Daoy (cell line): ENCODE data around the gene FSTL5. TPM values are rescaled to one million over a fixed set of nuclear protein-coding genes. Genes with fewer than 3 reads are reported as not detected.
A peak's percentile ranks its signal among the peaks of the same experiment; 100 is the strongest.
"Not testable (repeated sequence)": the region's sequence is repeated elsewhere in the genome, so short reads cannot be mapped to it uniquely, and the experiment has no call there.

Experiments
- DNase-seq: peaks from one replicate; pipeline ENCODE4 v3.0.0-alpha.2; 2015; ENCODE audit warnings: low read depth
- total RNA-seq: library from RNA; depleted of rRNA; stranded (reverse); fragments of >200 nt; shearing (Covaris generic); gene quantifications from 2 replicates; pipeline ENCODE4 v1.2.3, GENCODE V29; 2014; rRNA removed

FSTL5 gene
- total RNA-seq, result 0.06 TPM in 1 of 2 replicates, not detected in the other

DNA sequence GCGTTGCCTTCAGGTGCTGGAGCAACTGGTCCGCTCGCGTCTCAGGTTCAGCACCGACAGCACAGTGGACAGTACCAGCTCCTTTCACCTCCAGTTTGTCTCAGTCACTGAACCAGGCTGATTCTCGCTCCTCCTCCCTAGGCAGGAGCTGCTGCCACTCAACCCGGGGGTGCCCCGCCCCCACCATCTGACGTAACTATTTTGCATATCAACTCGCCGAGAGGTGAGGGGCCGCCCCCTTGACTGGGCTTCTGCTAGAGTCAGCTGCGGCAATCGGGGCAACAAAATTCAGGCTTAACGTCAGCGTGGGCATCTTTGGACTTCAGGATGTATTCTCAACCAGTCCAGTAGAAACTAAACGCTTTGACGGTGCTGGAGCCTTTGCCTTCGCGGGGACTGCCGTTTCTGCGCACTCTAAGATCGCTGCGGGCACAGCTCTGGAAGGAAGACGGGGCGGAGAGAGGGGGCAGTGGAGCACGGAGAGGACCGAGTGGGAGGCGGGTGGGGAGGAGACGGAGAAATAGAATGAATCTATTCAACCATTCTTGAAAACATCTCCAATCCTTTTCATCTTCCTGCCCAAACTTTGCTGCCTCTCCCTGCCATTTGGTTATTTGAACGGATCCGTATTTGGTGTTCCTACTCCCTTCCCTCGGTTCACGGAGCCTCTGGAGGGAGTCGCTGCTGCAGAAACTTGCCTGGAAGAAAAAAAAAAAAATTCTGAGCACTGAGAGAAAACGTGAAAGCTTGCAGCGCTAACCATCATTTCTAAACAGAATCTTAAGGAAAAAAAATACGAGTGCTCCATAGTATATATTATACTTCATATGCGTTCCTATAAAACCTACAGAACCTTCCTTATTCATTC, at the start of gene FSTL5:
TSS of gene FSTL5 (minus strand) at position 109 of the 868 bp plus-strand sequence. CDS start 52,604 bp downstream, outside the sequence.
- peak; percentile 59 for DNase-seq

DNA sequence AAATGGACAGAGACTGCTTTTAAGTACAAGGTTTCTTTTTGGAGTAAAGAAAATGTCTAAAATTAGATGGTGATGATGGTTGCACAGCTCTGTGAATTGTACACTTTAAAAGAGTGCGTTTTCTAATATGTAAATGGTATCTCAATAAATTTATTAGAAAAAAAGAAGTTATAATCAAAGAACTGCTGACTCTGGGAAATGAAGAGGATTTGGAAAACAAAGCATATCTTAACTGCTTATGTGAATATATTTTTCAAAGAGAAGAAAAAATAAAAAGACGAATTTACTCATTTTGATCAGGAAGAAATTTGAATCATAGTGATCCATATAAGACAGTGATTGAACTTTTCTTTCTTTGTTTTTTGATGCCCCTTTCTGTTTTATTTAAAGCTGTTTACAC, 45.9 kb upstream of the FSTL5 start:
- no peak for DNase-seq

DNA sequence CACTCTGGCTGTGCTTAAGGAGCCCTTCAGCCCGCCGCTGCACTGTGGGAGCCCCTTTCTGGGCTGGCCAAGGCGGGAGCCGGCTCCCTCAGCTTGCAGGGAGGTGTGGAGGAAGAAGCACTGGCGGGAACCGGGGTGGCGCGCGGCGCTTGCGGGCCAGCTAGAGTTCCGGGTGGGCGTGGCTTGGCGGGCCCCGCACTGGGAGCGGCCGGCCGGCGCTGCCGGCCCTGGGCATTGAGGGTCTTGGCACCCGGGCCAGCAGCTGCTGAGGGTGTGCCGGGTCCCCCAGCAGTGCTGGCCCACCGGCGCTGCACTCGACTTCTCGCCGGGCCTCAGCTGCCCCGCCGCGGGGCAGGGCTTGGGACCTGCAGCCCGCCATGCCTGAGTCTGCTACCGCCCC, 39.7 kb upstream of the FSTL5 start:
- DNase-seq, result not testable (repeated sequence)

DNA sequence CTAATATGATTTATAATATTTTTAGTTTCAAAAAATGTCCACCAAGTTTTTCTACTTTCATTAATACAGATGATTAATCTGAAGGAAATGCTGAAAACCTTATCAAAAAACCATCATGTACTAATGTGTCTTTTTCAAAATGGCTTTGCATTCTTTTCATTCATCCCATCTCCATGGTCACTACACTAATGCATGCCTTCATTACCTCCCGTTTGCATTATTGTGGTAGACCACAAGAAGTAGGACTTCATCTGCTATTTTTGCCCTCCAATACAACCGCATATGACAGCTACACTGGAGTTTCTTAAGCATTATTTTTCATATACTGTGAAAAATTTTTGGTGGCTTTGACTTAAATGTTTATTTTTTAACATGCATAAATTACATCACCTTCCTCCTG, 37.9 kb upstream of the FSTL5 start:
- peak; percentile 5 for DNase-seq

DNA sequence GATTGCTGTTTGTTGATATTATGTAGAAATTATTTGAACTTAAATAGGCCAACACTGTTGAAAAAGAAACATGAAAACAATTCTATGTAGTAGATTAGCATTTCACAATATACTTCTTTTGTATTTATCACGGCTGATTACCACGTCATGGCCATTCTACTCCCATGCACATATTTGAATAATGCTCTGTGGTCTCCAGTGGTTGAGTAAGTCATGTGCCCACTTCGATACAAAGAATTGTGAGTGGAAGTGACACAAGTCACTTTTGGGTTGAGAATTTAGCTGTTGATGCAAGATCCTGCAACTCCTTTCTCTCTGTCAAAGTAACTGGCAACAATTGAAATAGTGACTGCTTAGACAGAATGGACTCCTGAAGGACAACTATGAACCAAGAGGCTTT, 6.7 kb upstream of the FSTL5 start:
- DNase-seq, result no peak

DNA sequence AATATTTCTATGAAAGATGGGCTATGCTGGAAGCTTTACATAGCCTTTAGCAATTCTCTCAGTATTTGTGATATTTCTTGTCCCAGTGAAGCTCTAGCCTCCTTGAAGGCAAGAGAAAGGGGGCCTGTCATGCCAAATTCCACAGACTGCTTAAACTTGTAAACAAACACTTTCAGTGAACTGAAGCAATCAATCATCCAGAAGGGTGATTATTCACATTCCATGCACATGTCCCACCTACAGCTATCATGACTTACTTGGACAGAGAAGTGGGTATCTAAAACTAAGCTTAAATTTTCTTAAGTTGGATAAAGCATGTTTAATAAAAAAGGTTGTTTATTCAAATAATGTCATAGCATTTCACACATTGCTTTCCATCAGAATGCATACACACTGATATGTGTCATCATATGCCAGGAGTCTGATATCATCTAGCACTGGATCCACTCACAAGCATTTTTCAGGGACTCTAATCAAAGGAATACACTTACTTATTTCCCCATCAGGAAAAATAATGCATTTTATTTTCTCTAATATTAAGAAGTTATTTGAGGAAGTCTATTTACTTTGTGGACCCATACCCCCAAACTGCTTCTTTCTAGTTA, 1.2 kb upstream of the FSTL5 start:
- DNase-seq, result no peak

DNA sequence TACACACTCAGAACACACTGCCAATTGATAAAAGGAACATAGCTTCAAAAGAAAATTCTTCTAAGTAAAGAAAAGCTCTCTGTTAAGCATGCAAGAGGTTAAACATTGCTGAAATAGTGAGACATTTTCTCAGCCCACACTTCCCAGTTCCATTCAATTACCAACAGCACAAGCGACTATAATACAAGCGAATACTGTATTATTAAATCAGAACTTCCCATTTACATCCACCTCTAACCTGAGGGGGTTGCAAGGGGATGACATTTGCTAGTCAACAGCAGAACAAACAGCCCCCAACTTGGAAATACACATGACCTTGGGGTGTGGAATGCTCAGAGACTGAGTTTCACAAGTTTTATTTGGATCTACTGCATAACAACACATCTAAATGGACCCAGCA, 1.1 kb downstream of the FSTL5 start:
- no peak for DNase-seq

DNA sequence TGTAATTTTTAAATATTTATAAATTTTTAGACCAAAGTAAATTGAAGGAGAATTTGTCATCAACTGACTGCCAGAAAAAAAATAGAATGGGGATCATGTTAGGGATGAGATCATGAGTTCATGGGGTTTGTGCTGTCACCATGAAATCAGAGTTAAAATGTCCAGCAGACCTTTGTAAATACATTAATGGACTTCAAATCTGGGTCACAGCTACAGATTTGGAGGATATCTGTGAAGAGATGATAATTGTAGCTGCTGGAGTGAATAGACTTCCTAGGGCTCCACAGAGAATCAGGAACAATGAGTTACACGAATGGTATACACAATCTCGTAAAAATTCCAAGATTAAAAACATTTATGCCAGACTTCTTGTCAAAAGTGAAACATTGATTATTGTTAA, 6.6 kb downstream of the FSTL5 start:
- no peak for DNase-seq

DNA sequence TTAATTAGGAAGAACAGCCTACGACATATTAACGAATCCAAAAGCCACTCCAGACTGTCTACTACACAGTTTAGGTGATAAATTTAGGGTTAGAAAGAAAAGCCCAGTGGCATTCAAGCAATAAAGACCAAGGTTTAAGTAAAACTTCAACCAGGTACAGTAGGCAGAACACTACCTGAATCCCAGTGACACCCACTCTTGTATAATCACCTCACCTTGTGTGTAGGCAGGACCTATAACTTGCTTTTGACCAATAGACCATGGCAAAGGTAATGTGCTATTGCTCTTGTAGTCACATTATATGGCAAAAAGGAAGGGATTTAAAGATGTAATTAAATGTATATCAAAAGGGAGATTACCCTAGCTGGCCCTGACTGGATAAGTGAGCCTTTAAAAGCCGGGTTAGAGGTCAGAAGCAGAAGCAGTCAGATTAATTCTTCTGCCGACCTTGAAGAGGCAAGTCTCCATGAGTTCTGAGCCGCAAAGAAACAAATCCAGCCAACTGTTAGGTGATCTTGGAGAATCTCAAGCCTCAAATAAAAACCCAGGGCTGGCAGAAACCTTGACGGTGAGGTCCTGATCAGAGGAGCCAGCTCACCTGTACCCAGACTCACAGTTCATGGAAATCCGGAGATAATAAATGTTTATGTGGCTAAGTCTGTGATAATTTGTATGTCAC, 8.8 kb downstream of the FSTL5 start:
- no peak for DNase-seq

DNA sequence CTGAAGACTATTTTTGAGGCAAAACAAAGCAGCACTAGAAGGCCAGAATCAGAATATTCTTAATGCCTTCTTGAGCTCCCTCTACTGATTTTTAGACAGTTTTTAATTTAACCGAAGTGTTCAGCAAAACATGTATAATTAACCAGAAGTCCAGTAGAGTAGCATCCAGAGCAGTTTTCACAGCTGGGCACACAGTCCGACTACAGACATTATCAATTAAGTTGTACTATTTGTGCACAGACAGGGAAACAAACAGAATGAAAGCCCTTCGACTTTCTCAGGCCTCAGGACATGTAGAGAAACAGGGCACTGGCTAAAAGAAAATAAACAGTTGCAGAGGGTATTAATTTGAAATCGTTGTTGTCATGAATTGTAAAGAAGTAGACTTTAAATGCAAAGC, 11.9 kb downstream of the FSTL5 start:
- no peak for DNase-seq

DNA sequence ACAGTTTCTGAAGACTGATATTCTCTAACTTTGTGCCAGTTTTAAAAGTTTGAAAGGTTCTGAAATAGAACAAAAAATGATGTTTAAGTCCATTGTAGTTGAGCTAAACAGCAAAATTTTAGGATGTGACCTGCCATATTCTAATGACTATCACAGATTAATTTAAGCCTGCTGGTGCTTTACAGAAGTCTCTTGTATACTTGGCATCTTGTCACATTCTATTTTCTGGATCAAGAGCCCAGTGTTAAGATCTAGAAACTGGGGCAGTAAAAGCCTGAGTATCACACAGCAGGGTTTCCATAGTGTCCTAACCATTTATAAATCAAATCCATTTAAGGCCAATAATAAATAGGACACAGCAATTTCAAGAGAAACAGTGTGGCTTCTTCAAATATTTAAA, 12.4 kb downstream of the FSTL5 start:
- no peak for DNase-seq

DNA sequence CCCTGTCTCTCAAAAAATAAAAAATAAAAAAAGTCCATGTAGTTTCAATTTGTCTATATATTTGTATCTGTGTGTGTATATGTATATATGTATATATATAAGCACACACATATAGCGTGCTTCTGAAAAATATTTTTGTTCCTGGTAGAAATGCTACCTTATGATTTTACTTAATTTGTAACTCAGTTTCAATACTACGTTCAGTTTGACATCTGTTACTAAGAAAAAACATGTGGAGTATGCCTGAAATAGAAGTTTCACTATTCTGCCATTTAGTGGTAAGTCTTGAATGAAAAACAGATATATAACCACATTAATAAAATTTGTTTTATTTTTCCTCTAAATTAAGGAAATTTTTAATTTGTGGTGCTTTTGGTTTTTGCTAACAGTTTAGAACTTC, 14.2 kb downstream of the FSTL5 start:
- no peak for DNase-seq

DNA sequence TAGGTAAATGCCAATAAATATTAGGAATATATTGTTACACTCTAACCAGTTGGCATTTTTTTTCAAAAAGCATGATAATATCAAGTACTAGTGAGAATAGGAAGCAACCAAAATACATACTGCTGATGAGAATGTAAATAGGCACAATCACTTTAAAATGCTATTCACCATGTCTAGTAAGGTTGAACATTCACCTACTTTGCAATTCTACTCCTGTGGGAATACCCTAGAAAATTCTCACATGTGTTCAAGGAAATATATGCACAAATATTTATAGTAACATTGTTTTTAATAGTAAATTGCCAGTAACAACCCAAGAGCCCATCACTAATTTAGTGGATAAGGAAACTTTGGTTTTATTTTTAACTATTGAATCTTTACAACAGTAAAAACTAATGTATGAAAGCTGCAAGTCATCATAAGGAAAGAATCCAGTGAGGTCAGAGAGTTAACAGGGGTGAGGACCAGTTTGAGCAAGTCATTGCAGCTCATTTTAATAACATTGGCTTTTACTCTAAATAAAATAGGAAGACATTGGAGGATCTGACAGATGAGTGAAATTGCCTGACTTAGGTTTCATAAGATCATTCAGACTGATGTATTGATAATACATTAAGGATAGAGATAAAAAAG, 23.6 kb downstream of the FSTL5 start:
- DNase-seq, result no peak

DNA sequence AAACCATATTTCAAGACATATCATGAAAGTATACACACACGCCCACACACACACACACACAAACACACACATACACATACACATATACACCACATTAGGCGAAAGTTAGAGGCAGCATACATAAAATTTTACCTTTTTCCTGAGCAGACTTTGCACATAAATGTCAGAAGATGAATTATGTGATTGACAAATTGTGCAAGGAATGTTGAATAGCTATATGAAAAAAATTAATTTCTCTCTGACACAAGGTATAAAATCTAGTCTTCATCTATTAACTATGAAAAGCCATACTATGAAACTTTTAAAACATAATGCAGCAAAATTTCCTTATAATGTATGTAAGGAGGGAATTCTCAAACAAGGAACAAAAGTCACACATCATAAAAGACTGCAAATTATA, 24.4 kb downstream of the FSTL5 start:
- no peak for DNase-seq

DNA sequence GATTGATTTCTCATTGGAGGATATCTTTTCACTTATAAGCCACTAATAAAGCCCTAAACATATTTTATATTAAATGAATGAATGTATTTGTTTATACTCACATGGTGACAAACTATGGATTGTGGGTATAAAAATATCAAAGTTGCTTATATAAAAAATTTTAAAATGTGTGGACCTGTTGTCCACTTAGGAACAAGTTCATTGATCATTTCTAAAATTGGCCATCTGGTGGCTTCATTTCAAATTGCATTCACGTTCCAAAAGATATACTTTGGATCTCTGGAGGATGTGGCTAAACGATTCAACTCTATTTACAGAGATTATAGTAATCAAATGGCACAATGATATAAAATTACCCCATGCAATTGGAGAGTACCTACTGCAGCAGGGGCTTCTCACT, 32.5 kb downstream of the FSTL5 start:
- DNase-seq, result no peak

DNA sequence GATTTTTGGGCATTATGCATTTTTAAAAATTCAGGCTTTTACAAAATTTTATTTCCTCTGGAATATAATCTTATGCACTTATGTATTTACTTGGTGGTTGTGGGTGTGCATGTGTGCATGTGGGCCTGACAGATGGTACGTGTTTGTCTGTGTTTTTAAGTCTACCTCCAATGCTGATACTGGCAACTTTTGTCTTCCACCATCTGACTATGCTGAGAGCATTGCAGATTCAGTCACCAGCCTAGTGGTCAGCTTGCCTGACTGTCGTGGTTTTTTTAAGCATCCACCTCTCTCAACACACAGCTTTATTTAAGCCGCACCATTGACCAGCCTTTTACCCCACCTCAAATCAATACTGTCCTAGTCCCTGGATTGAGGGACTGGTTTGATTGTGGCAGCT, 37.1 kb downstream of the FSTL5 start:
- DNase-seq, result no peak

DNA sequence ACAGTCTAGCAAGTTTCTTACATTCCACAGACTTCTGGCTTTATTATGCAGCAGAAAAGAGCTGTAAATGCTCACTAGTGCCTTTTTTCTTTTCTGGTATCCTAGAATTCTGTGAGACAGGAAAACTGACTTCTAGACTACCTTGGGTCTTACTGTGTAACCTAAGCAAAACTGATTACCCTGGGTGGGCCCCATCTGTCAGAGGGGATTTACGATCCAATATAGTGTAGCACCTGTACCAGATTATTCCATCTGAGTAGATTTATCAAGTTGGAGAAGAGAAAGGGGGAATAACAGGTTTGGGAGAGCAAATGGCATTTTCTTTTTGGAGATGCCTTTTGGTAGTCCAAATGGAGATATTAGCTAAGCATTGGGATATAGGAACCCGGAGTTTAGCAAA, 46.7 kb downstream of the FSTL5 start:
- no peak for DNase-seq

DNA sequence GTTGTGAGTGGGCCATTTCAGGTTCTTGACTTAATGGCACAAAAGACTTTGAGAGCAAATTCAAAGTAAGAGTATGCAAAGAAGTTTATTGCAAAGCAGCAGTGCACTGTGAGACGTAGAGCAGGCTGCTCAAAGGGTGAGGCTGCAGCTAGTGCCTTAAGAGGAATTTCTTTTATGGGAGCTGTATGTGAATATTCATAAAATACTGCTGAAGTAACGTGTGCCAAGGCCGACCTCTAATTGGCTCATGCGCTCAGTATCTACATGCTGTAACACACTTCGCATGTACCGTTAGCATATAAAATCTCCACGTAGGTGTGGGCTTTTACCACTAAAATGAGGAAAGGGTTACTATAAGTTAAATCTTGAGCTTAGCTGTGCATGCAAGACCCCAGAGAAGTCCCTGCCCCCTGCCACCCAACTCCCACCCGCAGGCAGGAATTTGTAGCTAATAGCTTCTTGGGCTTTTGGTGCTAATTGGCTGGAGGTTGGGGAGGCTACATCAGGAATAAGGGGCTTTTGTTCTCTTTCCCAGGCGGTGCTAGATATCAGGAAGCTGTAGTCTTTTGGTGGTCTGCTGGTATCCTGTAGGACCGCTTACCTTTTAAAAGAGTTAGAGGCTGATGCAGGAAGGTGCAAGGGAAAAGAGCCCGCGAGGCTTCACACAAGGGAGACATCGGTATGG, 47.6 kb downstream of the FSTL5 start:
- no peak for DNase-seq

DNA sequence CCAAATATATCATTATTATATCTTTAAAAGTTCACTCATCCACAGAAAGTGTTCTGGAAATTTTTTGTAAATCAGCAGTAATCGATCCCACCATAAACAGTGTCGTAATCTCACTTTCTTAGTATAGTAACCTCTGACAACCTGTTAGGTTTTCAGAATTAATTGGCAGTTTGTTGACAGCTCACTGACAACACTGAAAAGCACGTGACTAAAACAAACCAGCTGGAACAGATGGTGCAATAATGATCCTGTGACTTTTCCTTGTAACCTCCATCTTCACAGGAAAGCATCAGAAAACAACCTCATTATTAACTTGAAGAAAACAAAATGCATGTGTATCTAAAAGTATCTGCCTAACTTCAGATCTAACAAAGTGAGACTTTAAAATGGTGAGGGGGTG, 48.5 kb downstream of the FSTL5 start:
- no peak for DNase-seq

DNA sequence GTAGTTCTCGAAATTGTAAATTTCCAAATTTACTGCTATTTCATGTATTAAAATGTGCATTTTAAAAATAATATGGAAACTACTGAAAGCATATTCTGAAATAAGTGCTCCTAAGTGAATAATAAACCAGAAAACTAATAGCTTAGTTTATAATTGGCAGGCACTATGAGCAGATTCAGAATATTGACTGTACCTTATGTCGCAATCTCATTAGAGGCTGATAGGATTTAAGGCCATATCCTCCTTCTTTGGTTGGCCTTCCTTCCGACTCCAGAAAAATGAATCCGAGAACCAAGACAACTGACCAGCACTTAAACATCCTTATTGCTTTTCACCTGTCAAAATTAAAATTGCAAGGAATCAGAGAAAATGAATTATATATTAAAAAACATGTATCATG, 52.7 kb downstream of the FSTL5 start:
- no peak for DNase-seq

DNA sequence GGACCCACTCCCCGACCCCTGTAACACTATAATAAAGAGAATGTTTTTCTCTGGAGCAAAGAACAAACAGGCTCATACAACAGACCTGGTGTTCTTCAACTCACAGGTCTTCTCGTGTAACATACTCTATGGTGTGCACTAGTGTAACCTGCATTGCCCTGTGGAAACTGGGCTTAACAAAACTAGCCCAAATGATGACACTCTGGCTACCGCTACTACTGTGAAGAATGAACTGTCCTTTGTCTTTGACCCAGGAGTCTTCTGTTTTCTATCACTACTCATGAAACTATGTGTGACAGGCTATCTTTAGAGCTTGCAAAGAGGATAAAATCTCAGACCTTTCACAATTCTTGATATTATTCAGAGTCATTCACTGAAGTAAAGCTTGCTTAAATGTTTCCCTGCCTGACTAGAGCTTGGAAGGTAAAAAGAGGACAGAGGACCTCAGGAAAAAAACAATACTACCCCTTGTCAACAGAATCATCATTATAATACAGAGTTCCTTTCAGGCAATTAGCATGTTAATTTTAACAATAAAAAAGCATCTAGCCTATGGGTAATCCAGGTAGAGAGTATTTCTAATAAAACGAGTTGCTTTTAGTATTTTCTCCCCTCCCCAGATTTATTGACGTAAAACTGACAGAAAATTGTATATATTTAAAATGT, 59.2 kb downstream of the FSTL5 start:
- no peak for DNase-seq
